GM19099 (cell line): Measurements from ENCODE around the gene COL1A2.

ENCODE experiments used
- POLR2A ChIP-seq: IDR thresholded peaks from 3 replicates; pipeline ENCODE4 v1.6.1; 2011; ENCODE audit warnings: low read depth; ENCODE audit not compliant: insufficient read length; ENCODE audit errors: extremely low read depth

The COL1A2 gene

DNA sequence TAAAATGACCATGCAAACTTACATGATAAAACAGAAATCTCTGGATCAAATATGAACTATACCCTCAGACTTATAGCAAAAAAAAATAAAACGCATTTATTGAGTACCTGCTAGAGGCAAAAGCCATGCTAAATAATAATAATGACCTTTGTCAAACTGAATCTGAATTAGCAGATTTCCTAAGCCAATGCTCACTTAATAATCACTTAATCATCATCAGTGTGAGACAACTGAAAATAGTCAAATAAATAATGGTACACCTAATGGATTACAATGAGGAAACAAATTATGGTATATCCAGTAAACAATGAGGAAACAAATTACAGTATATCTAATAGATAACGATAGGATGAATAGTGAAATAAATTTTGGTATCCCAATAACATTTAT, 37.6 kb downstream of the COL1A2 start:
- no peak for TF ChIP-seq POLR2A

GRCh38 chr7:94432817-94433216, 38.1 kb downstream of the COL1A2 start:
- no peak for TF ChIP-seq POLR2A

GRCh38 chr7:94433224-94433623, 38.5 kb downstream of the COL1A2 start:
- TF ChIP-seq POLR2A = no peak

DNA sequence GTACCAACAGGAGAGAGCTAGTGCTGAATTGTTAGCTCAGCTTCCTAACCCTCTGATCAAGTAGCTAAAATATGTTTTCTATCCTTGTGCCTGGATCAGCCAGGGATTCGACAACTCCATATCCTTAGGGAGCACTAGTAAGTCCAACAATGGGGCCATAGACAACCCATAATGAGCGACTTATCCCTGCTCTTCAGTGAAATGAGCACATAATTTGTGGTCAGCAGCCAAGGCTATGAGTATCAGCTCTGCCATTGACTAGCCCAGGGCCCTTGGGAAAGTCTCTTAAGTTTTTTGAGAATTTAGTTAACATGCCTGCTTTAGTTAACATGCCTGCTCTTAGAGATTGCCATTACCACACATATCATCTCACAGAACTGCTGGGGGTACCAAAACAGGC, 39.3 kb downstream of the COL1A2 start:
- no peak for TF ChIP-seq POLR2A

DNA sequence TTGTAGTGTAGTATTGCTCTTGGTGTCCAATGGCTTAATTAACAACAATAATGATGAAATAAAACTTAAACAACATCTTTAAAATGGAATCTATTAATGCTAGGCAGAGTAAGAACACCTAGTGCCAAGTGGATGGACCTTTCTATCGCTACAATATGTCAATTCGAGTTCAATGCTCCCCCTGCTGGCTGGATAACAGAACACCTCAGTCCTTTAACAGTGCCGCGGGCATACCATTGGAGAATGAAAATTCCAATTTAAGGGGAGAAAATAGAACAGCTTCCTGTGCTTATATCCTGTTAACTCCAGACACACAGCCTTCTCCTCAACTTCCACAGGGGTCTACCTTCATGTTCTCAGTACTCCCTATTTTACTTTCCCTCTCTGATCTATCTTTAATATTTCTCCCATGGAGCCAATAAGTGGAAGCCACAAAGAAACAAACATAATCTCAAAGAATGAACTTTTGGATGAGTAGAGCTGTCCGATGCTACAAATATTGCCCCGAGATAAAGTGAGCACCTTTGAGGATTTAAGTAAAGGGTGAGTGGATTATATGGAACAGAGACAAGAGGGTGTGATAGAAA, 41.4 kb downstream of the COL1A2 start:
- no peak for TF ChIP-seq POLR2A

GRCh38 chr7:94436700-94437099, 42.0 kb downstream of the COL1A2 start:
- TF ChIP-seq POLR2A = no peak

GRCh38 chr7:94439893-94440381, 45.2 kb downstream of the COL1A2 start:
- TF ChIP-seq POLR2A = no peak

DNA sequence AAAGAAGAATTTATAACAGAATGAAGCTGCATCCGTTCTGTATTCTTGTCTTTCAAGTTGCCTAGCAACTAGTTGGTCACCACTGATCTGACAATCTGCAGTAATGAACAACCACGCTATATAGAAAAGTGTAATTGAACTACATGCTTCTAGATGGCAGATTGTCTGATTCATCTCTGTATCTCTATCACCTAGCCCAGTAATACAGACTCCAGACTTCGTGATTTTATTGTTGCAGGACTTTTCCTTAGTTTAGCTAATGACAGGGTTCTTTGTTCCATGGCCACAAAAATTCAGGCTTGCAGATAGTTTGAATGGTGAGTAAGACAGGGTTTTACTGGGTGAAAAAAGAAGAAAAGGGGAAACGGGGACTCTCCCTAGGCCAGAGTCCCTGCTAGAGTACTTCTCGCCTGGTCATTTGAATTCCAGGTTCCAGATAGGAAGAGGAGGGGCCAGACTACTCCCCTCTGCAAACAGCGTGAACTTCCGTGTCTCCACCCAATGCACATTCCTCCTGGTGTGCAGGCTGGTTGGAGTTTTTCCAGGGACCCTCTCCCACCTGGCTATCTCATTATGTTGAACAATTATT, 45.9 kb downstream of the COL1A2 start:
- TF ChIP-seq POLR2A = no peak

- TF ChIP-seq POLR2A = no peak
Measured at GRCh38 chr7:94441138-94441537, 46.4 kb downstream of the COL1A2 start.

- no peak for TF ChIP-seq POLR2A
Measured at GRCh38 chr7:94442639-94443038, 47.9 kb downstream of the COL1A2 start.

DNA sequence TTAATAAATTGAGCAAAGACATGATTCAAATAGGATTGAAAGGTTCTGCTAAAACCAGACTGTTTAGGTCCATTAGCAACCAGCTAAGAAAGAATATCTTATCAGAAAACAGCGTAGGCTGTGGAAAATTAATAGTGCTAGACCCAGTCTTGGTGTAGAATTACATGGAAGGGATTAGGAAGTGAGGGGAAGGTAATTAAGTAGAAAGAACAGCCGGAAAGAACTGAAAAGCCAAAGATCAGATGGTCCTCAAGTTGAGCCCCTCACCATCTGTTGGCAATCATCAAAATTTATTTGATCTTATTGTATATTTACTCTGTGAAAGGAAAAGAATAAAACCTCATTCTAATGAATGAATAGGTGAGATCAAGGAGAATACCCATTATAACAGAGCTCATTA, 50.1 kb downstream of the COL1A2 start:
- no peak for TF ChIP-seq POLR2A

DNA sequence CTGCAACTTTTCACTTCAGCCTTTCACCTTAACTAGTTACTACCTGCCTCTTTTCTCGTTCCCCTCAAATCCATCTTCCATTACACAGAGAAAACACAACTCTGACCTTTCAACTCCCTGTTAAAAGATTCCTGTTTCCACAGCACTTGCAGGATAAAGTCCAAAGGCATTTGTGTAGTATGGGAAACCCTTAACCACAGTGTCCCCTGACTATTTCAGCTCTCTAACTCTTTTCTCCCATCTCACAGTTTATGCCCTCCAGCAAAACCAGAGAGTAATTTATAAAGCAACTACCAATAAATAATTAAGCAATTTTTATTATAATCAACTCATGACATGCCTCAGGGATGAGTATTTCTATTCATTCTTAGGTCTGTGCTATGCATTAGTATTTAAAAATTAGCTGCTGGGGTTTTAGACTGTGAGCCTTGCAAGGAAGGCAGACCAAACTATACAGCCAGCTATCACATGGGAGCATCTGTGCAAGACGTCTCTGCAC, 51.0 kb downstream of the COL1A2 start:
- no peak for TF ChIP-seq POLR2A

DNA sequence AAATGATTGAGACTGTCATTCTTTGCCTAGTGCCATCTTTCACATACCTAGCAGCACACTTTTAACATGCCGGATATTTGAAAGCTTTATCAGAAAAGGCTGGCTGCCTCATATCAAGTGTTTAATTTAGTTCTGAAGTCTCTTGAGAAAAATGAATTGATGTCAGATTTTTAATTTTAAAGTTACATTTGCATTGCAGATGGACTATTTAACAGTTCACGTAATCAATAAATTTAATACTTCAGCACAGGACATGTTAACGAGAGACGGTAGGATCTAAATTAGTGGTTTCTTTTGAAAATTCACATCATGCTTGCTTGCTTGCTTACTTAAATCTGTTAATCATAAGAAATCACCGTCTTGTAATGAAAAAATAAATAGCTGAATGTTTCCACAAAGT, 51.6 kb downstream of the COL1A2 start:
- TF ChIP-seq POLR2A = no peak

DNA sequence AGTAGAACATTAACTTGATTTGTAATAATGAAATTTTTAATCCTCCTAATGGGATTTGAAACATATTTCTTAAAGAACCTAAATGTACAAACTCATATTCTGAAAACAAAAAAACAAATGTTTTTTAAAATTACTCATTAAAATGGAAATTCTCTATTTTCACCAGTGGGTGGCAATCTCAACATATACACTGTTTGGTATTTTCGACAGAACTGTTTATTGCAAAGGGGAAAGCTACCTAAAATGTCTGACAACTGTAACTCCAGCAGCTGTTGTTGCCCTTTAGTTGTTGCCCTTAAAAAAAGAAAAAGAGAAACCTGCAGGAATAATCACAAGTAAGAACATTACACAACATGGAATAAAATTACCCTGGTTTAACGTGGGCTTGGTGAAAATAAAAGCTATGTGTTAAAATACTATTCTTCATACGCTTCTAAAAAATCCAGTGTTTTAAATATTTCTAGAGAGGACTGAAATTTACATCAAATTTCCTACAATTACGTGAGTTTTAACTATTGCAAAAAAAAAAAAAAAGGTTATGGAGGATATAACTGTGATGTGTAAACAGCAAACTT, 54.5 kb downstream of the COL1A2 start:
- no peak for TF ChIP-seq POLR2A

- TF ChIP-seq POLR2A = no peak
Measured at GRCh38 chr7:94450044-94450697, 55.5 kb downstream of the COL1A2 start.

DNA sequence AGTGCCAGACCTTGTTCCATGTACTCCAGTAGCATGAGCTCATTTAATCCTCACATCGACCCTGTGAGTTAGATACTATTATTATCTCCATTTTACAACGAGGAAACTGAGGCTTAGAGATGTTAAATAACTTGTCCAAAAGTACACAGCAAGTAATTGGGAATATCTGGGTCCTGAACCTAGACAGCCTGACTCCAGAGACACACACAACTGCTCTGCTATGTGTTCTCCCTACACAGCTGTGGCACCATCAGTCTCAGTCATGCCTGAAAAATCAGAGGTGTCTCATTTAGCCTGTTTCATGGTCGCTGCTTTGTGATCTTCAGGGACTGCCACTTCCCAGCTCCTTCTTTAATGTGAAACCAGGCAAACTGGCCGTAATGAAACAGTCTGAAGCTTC, 56.5 kb downstream of the COL1A2 start:
- no peak for TF ChIP-seq POLR2A
